HG02588 (cell line): Measurements from ENCODE around the gene CEP250.
"Not testable (repeated sequence)": the region's sequence is repeated elsewhere in the genome, so short reads cannot be mapped to it uniquely, and the experiment has no call there.

ENCODE experiments used
- ATAC-seq: cut with Tn5 transposase; IDR thresholded peaks from one replicate; pipeline ENCODE4 v1.9.1; 2021; ENCODE audit warnings: mild to moderate bottlenecking, moderate library complexity; ENCODE audit not compliant: unreplicated experiment

Gene CEP250

GRCh38 chr20:35523298-35523888 is 68.0 kb downstream of the CEP250 start:
- ATAC-seq, result no peak

- no peak for ATAC-seq
Observed at GRCh38 chr20:35525639-35526038, 70.2 kb downstream of the CEP250 start.

GRCh38 chr20:35527122-35527769 is 71.8 kb downstream of the CEP250 start:
- ATAC-seq, result no peak

GRCh38 chr20:35529552-35529951 is 74.2 kb downstream of the CEP250 start, which contains the start of gene C20orf173:
Gene C20orf173, minus strand, starts transcription at chr20:35529652. Its CDS starts 279 bp downstream, at chr20:35529373.
- ATAC-seq, result no peak

- no peak for ATAC-seq
Observed at GRCh38 chr20:35539756-35540212, 84.4 kb downstream of the CEP250 start.

GRCh38 chr20:35541118-35541782 is 85.9 kb downstream of the CEP250 start:
- ATAC-seq, result no peak

GRCh38 chr20:35541783-35542662 is 86.6 kb downstream of the CEP250 start, which contains the start of gene ERGIC3:
Gene ERGIC3, plus strand, starts transcription at chr20:35542078. Its CDS starts 20 bp downstream, at chr20:35542098.
- ATAC-seq, result peak; percentile 89

GRCh38 chr20:35542990-35543389 is 87.6 kb downstream of the CEP250 start:
- ATAC-seq, result no peak

GRCh38 chr20:35544436-35544835 is 89.0 kb downstream of the CEP250 start:
- ATAC-seq, result no peak

GRCh38 chr20:35544941-35545340 is 89.5 kb downstream of the CEP250 start:
- not testable (repeated sequence) for ATAC-seq

- no peak for ATAC-seq
Observed at GRCh38 chr20:35546127-35546526, 90.7 kb downstream of the CEP250 start.

GRCh38 chr20:35547329-35547728 is 91.9 kb downstream of the CEP250 start:
- no peak for ATAC-seq

- no peak for ATAC-seq
Observed at GRCh38 chr20:35551503-35551902, 96.1 kb downstream of the CEP250 start.

GRCh38 chr20:35552914-35553313 is 97.5 kb downstream of the CEP250 start:
- no peak for ATAC-seq

- ATAC-seq, result not testable (repeated sequence)
Observed at GRCh38 chr20:35555461-35555860, 100.1 kb downstream of the CEP250 start.

GRCh38 chr20:35555951-35556645 is 100.7 kb downstream of the CEP250 start:
- ATAC-seq, result no peak

- no peak for ATAC-seq
Observed at GRCh38 chr20:35556871-35557270, 101.5 kb downstream of the CEP250 start.

- no peak for ATAC-seq
Observed at GRCh38 chr20:35558451-35558850, 103.1 kb downstream of the CEP250 start.

- no peak for ATAC-seq
Observed at GRCh38 chr20:35559042-35559693, 103.8 kb downstream of the CEP250 start.

GRCh38 chr20:35560105-35560511 is 104.7 kb downstream of the CEP250 start:
- no peak for ATAC-seq
